GM19438 (cell line): Measurements from ENCODE around the gene SEMA4D.
A peak's percentile ranks its signal among the peaks of the same experiment; 100 is the strongest.
"Not testable (repeated sequence)": the region's sequence is repeated elsewhere in the genome, so short reads cannot be mapped to it uniquely, and the experiment has no call there.

Experiments
- ATAC-seq: cut with Tn5 transposase; IDR thresholded peaks from one replicate; pipeline ENCODE4 v1.9.1; 2021; ENCODE audit warnings: low read depth; ENCODE audit not compliant: unreplicated experiment

The SEMA4D gene

GRCh38 chr9:89378541-89378940 is 119.4 kb downstream of the SEMA4D start:
- no peak for ATAC-seq

- no peak for ATAC-seq
These were observed 120.5 kb downstream of the SEMA4D start for GRCh38 chr9:89377411-89377810.

GRCh38 chr9:89376741-89377351 is 121.1 kb downstream of the SEMA4D start:
- ATAC-seq: no peak

- no peak for ATAC-seq
These were observed 121.6 kb downstream of the SEMA4D start for GRCh38 chr9:89376286-89376685.

DNA sequence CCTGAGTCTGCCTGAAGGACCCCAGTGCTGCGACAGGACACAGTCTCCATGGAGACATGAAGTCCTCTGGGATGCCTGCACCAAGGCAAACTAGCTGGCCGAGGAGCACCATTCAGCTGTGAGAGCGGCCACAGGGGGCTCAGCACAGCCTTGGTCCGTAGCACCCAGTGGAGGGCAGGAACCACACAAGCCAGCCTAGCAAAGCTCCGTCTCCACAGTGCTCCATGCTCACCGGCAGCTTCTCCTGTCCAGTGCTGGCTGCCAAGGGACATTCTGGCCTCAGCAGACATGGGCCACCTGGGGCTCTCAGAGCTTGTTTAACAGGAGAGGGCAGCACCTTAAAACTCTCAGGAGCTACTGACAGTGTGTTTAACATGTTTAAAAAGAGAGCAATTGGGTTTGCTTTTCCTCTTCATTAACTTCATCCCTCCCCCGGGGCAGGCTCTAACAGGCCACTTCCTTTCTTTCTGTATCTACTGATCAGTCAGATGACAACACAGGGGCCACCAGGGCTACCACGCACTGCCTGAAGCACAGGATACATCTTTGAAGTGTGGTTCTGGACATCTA is 122.6 kb downstream of the SEMA4D start:
- peak; percentile 78 for ATAC-seq

DNA sequence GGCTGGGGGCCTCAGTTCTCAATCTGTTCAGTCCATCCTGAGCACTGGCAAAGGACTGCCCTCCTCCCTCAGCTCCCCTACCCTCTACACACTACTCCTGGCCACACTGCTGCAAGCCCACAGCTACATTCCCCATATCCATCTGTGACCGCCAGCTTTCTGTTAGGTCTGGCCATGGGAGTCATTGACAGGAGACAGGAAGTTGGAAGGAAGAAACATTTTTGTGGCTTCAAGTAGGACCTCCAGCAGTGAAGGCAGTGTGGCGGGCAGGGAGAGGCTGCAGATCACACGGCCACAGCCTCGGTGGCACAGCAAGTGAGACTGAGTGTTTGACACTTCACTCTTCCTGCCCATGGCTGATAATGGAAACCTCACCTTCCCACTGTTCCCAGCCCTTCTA is 123.7 kb downstream of the SEMA4D start:
- ATAC-seq: no peak

DNA sequence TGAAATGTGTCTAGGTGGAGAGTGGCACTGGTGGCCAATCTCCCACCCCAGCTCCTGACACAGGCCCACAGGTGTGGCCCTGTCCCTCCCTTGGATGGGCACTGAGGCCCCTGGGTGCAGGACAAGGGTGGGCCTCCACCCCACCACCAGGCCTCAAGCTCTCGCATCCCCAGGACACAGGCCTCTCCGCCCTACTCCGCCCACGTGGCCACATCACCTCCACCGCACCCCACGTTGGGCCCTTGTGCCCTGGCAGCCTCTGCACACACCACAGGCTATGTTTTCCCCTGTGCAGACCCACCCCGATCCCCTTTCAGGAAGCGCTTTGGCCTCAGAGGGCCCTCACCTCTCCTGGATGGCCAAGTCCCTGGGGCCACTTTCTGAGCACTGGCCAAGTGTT is 124.9 kb downstream of the SEMA4D start:
- no peak for ATAC-seq

DNA sequence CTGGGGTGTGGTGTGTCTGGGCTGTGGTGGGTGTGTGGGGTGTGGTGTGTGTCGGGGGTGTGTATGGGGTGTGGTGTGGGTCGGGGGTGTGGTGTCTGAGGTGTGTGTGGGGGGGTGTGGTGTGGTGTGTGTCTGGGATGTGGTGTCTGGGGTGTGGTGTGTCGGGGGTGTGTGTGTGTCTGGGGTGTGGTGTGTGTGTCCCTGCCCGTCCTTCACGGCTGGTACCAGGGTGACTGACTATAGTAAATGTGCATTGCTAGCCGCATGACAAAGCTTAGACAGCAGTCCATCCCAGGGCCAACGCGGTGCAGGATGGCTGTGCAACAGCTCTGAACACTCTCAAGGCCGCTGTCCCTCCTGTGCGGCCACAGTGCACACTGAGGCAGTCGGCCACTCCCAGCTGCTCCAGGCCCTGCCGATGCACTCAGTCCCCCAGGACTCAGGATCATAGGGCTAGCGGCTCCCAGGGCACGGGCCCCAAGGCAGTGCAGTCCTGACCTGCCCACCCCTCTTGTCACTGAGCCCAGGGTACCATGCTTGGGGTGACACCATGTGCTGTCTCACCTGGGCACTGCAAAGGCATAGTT is 125.6 kb downstream of the SEMA4D start:
- no peak for ATAC-seq

DNA sequence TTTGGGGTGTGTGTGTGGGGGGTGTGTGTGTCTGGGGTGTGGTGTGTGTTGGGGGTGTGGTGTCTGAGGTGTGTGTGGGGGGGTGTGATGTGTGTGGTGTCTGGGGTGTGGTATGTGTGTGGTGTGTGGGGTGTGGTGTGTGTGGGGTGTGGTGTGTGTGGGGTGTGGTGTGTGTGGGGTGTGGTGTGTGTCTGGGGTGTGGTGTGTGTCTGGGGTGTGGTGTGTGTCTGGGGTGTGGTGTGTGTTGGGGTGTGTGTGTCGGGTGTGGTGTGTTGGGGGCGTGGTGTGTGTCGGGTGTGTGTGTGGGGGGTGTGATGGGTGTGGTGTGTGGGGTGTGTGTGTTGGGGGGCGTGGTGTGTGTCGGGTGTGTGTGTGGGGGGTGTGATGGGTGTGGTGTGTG is 126.1 kb downstream of the SEMA4D start:
- ATAC-seq: not testable (repeated sequence)

- ATAC-seq: no peak
These were observed 127.3 kb downstream of the SEMA4D start for GRCh38 chr9:89370593-89370992.

DNA sequence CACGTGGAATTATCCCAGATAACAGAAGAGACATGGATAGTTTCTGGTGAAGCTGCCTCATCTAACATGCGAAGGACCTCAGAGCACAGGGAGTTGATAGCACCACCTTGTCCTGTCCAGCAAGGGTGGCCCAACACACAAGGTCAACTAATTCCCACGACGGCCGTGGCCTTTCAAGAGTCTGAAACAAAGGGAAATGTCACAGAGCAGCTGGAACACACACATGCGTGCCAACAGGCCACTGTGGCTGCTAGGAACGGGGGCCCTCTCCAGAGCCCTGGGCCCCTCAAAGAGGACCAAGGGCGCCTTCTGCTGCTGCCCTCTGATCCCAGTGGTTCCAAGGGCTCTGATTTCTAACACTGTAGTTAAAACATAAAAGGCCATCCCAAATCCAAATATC is 128.9 kb downstream of the SEMA4D start:
- no peak for ATAC-seq

DNA sequence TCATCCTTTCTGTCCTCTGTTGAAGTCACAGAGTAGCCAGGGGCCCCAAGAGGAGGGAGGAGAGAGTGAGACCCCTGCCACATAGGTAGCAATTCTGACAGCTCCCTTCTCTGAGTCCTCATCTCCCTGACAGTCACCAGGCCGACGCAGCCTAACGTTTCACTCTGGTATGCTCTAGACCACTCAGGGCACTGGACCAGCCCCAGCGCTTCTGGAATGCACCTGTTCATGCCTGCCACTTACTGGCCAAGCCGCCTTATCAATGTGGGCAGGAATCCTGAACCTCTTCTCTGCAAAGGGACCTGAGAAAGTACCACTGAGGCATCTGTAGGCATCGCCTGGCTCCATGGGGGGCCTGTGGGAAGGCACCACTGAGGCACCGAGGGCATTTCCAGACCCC is 129.4 kb downstream of the SEMA4D start:
- ATAC-seq: no peak

- ATAC-seq: no peak
These were observed 130.0 kb downstream of the SEMA4D start for GRCh38 chr9:89367726-89368437.

DNA sequence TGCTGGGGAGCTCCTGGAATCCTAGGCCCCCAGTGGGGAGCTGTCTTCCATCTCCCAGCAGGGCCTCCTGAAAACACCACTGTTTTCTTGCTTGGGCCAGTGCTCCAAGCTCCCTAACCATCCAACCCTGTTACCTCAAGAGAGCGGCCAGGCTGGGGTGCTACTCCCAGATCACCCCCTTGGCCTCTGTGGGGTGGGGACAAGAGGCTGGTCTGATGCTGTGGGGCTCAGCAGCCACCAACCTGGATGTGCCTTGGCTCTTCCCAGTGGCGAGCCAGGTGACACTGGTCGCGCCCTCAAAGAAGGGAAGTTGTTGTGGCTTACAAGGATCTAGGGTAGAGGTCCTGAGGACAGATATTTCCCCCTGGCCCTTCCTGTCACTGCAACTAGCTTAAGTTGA is 130.6 kb downstream of the SEMA4D start:
- ATAC-seq: no peak

GRCh38 chr9:89366711-89367110 is 131.2 kb downstream of the SEMA4D start:
- no peak for ATAC-seq

GRCh38 chr9:89365532-89365912 is 132.4 kb downstream of the SEMA4D start:
- no peak for ATAC-seq

- ATAC-seq: no peak
These were observed 133.0 kb downstream of the SEMA4D start for GRCh38 chr9:89364666-89365531.

DNA sequence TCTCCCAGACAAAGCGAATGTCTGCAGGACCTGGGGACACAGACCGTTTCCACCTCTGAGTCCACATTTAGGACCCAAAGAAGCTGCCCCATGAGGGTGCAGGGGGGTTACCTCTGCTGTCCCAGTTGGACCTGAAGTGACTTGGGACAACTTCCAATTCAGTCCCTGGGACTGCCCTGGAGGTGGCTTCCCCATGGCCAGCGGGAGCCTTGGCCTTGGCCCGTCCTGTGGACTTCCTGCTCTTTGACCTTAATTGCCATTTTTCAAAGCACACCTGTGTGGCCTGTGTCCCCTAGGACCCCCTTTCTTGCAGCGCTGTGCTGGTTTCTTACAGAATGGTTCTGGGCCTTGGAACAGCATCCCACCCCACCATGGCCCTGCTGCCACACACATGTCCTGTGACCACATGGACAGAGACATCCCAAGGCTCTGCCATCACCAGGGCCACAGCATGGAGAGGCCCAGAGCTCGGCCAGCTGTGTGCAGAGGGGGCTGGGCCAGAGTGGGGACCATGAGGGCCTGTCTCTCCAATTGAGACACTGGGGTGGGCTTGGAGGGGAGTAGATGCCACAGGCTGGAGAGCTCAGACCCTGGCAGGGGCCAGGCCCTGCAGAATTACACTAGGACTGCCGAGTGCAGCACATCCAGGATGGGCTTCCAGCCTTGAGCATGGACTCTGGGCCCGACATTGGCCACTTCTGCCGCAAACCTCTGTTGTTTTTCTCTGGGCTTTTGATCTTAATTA is 133.8 kb downstream of the SEMA4D start:
- no peak for ATAC-seq

DNA sequence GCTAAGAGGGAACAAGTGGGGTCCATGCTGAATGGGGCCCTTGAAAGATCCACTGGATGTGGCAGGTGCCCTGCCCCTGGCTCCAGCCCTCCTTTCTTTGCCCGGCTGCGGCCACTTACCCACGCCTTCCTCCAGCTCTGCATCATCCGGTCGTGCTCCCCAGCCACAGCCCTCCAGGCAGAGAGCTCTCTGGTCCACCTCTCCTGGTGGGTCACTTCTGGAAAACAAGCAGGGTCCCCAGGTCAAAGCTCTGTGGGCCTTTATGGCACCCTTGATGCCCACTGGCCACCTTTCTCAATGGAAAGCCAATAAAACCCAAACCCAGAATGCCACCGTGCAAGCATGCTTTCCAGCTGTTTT is 134.6 kb downstream of the SEMA4D start:
- no peak for ATAC-seq

- no peak for ATAC-seq
These were observed 135.1 kb downstream of the SEMA4D start for GRCh38 chr9:89362647-89363310.
